GM23248 (cell line): Measurements from ENCODE around the gene HHIPL1.

Experiments used
- EZH2 ChIP-seq: fragments of 200-600 bp; sonication (generic); IDR thresholded peaks from 2 replicates; pipeline ENCODE4 v1.6.1; 2018; ENCODE audit warnings: antibody characterized with exemption, mild to moderate bottlenecking; ENCODE audit not compliant: insufficient read depth, poor library complexity, severe bottlenecking
- EZH2phosphoT487 ChIP-seq: fragments of 200-600 bp; sonication (generic); IDR thresholded peaks from 2 replicates; pipeline ENCODE4 v1.6.1; 2018; ENCODE audit warnings: antibody characterized with exemption, moderate library complexity, mild to moderate bottlenecking, low read depth; ENCODE audit not compliant: insufficient read depth

DNA sequence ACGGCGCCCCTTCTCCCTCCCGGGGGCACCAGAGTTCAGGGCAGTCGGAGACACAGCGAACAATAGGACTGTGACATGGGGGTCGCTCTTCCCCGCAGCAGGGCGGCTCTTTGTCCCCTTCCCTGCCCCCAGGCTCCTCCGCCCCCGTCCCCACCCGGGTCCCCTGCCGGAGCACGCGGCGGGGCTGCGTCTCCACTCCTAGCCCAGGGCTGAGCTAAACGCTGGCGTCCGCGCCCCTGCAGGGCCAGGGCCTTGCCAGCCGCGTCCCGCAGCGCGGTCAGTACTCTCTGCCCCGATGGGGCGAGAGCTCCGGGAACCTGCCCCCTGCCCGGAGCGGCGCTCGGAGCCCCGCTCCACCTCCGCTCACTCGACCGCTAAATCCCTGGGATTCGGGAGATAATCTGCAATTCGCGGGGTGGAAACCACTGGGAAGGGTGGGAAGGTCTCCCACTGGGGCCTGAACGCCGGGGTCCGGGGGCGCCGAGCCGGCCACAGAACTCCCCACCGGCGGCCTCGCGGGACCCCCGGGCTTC, 40.1 kb upstream of the HHIPL1 start:
- TF ChIP-seq EZH2, result no peak
- no peak for TF ChIP-seq EZH2phosphoT487
